ENCODE measurements around the gene ICAM3. TPM values are rescaled to one million over a fixed set of nuclear protein-coding genes. Genes with fewer than 3 reads are reported as not detected.

ICAM3 gene
- total and polyA plus RNA-seq, 10 of the 15 experiments (the other 5 are each of a cell fraction or from before 2014, with no cell fraction given), result 5.5 to 152 (median 90.7) TPM

GRCh38 chr19:10346509-10346908, 7.1 kb upstream of the ICAM3 start (continued):
- TF ChIP-seq CUX1 (IDR thresholded peaks at IDR 0.05; ENCODE audit: insufficient replicate concordance, low read depth, low read length) (no peak), ZNF622 (IDR thresholded peaks at IDR 0.05) (no peak), NKRF (conservative IDR thresholded peaks at IDR 0.05) (no peak), NFXL1 (IDR thresholded peaks at IDR 0.05; ENCODE audit: borderline replicate concordance) (no peak), SIX5 (IDR thresholded peaks at IDR 0.05; ENCODE audit: low read depth, low read length, severe bottlenecking) (no peak), NR2C1 (IDR thresholded peaks at IDR 0.05) (no peak), NR2C2 (IDR thresholded peaks at IDR 0.05; ENCODE audit: borderline replicate concordance, control insufficient read depth, insufficient read length, low read depth) (no peak), ASH2L (IDR thresholded peaks at IDR 0.05; ENCODE audit: borderline replicate concordance, low read depth) (no peak), SREBF2 (IDR thresholded peaks at IDR 0.05; ENCODE audit: low read length) (no peak)
